Measurements from ENCODE around the gene FAM149B1.
A peak's percentile ranks its signal among the peaks of the same experiment; 100 is the strongest.

FAM149B1 gene

GRCh38 chr10:73167783-73168464, at the start of gene FAM149B1, which contains the start of gene ECD:
Gene FAM149B1, plus strand, starts transcription at chr10:73168119. Its CDS starts 221 bp downstream, at chr10:73168340.
Gene ECD, minus strand, starts transcription at chr10:73168008. Its CDS starts 4,071 bp downstream, at chr10:73163937.
- H3K9ac ChIP-seq (ENCODE audit: low read depth, low read length, poor library complexity, severe bottlenecking), result peak within 1 kb of the TSS; percentile 88
- H2AFZ ChIP-seq (ENCODE audit: low read length), result peak within 1 kb of the TSS; percentile 90
- H3F3A ChIP-seq (ENCODE audit: low read depth), result peaks cover 3% of the 10 kb centered on the region; the same call in 1 of the 2 replicates
- peak within 1 kb of the TSS; percentile 96 for H3K4me3 ChIP-seq (ENCODE audit: low read length, poor library complexity, severe bottlenecking)
- peaks cover 32% of the 10 kb centered on the region for H3K4me1 ChIP-seq (ENCODE audit: insufficient read depth, low read length, poor library complexity, severe bottlenecking)
- H4K20me1 ChIP-seq (ENCODE audit: insufficient read depth, low read length, poor library complexity, severe bottlenecking), result peaks cover 16% of the 10 kb centered on the region
- H3K79me2 ChIP-seq (ENCODE audit: insufficient read depth, low read length), result peaks cover 55% of the 10 kb centered on the region
- H3K4me2 ChIP-seq (ENCODE audit: low read depth, low read length, poor library complexity, severe bottlenecking), result peak within 1 kb of the TSS; percentile 100
- H3K27me3 ChIP-seq (ENCODE audit: insufficient read depth, low read length, poor library complexity, severe bottlenecking), result no peaks in the 10 kb centered on the region
- TF ChIP-seq CTCF (conservative IDR thresholded peaks at IDR 0.05; ENCODE audit: low read length) (0 out of 2 replicates have a peak, but pooled peaks have one; percentile 11), EZH2phosphoT487 (IDR thresholded peaks at IDR 0.05; ENCODE audit: borderline replicate concordance) (no peak)
- H3K36me3 ChIP-seq (ENCODE audit: insufficient read depth, low read length), result no peaks in the 10 kb centered on the region
- H3K9me2 ChIP-seq (replicated peaks; ENCODE audit: low read depth, low read length), result no peaks in the 10 kb centered on the region
- H3K9me3 ChIP-seq (ENCODE audit: insufficient read depth, low read depth, low read length), result no peaks in the 10 kb centered on the region

- Histone ChIP-seq H3K79me2 (ENCODE audit: insufficient read depth, low read length) (no peaks in the 10 kb centered on the region), H3F3A (ENCODE audit: low read depth) (no peaks in the 10 kb centered on the region), H4K20me1 (ENCODE audit: insufficient read depth, low read length, poor library complexity, severe bottlenecking) (no peaks in the 10 kb centered on the region), H3K4me1 (ENCODE audit: insufficient read depth, low read length, poor library complexity, severe bottlenecking) (no peaks in the 10 kb centered on the region), H3K9ac (ENCODE audit: low read depth, low read length, poor library complexity, severe bottlenecking) (no peak overlapping the region), H2AFZ (ENCODE audit: low read length) (no peak overlapping the region), H3K36me3 (ENCODE audit: insufficient read depth, low read length) (no peaks in the 10 kb centered on the region), H3K4me3 (ENCODE audit: low read length, poor library complexity, severe bottlenecking) (no peak overlapping the region), H3K27me3 (ENCODE audit: insufficient read depth, low read length, poor library complexity, severe bottlenecking) (no peaks in the 10 kb centered on the region), H3K9me3 (ENCODE audit: insufficient read depth, low read depth, low read length) (no peaks in the 10 kb centered on the region), H3K9me2 (replicated peaks; ENCODE audit: low read depth, low read length) (no peaks in the 10 kb centered on the region), H3K4me2 (ENCODE audit: low read depth, low read length, poor library complexity, severe bottlenecking) (no peak overlapping the region)
- no peak for TF ChIP-seq EZH2phosphoT487 (IDR thresholded peaks at IDR 0.05; ENCODE audit: borderline replicate concordance)
Observed at GRCh38 chr10:73119457-73119856, 48.5 kb upstream of the FAM149B1 start.

GRCh38 chr10:73119952-73120351, 48.0 kb upstream of the FAM149B1 start:
- H3F3A ChIP-seq (ENCODE audit: low read depth), result no peaks in the 10 kb centered on the region
- H3K9me2 ChIP-seq (replicated peaks; ENCODE audit: low read depth, low read length), result no peaks in the 10 kb centered on the region
- no peaks in the 10 kb centered on the region for H3K27me3 ChIP-seq (ENCODE audit: insufficient read depth, low read length, poor library complexity, severe bottlenecking)
- TF ChIP-seq EZH2phosphoT487 (IDR thresholded peaks at IDR 0.05; ENCODE audit: borderline replicate concordance), result no peak
- TF ChIP-seq CTCF (conservative IDR thresholded peaks at IDR 0.05; ENCODE audit: low read length), result no peak
- no peaks in the 10 kb centered on the region for H3K9me3 ChIP-seq (ENCODE audit: insufficient read depth, low read depth, low read length)
- no peak overlapping the region for H3K4me2 ChIP-seq (ENCODE audit: low read depth, low read length, poor library complexity, severe bottlenecking)
- H2AFZ ChIP-seq (ENCODE audit: low read length), result no peak overlapping the region
- H3K36me3 ChIP-seq (ENCODE audit: insufficient read depth, low read length), result no peaks in the 10 kb centered on the region; the same call in 1 of the 2 replicates
- H3K4me1 ChIP-seq (ENCODE audit: insufficient read depth, low read length, poor library complexity, severe bottlenecking), result no peaks in the 10 kb centered on the region
- H4K20me1 ChIP-seq (ENCODE audit: insufficient read depth, low read length, poor library complexity, severe bottlenecking), result no peaks in the 10 kb centered on the region
- H3K79me2 ChIP-seq (ENCODE audit: insufficient read depth, low read length), result no peaks in the 10 kb centered on the region
- H3K4me3 ChIP-seq (ENCODE audit: low read length, poor library complexity, severe bottlenecking), result no peak overlapping the region
- H3K9ac ChIP-seq (ENCODE audit: low read depth, low read length, poor library complexity, severe bottlenecking), result no peak overlapping the region
